K562 (cell line): ENCODE measurements around the gene LMX1B. TPM values are rescaled to one million over a fixed set of nuclear protein-coding genes. Genes with fewer than 3 reads are reported as not detected.

Experiments
- ATAC-seq: fragments of 200-7000 bp; cut with Tn5 transposase; 3 replicates; pipeline ENCODE4 v1.9.1; 2020; ENCODE audit warnings: moderate library complexity
- BruUV-seq: library from RNA; stranded (reverse); fragments of 400-500 nt; replicated peaks from 2 replicates; lab custom pipeline; 2021; lab: Mats Ljungman, UMichigan
- CTCF ChIA-PET: fragments of 300-600 bp; formaldehyde crosslinking; extraction: SDS; loops from one replicate; lab custom pipeline; 2021; ENCODE audit warnings: low intra/inter-chr PET ratio; lab: Yijun Ruan, JAX
- POLR2A ChIA-PET: fragments of 300-600, 350-650 bp; sonication (Branson Sonifier 250); formaldehyde crosslinking; extraction: SDS; loops from one replicate; lab custom pipeline; 2021; ENCODE audit warnings: antibody characterized with exemption, inconsistent platforms; lab: Yijun Ruan, JAX
- DNase-seq, 4 experiments: peaks; one replicate each; pipeline versions ENCODE4 v3.0.0 to v3.0.0-alpha.2; 2011 to 2018; ENCODE audit warnings: low spot score in 3 of 4, mixed read lengths in 3 of 4; ENCODE audit errors: extremely low read depth in 1 of 4
- FAIRE-seq: peaks from 2 replicates; lab custom pipeline; 2011; peaks lifted over from hg19 to GRCh38; lab: Jason Lieb, UNC
- H2AFZ ChIP-seq: 2 replicates; pipeline ENCODE4 v1.6.0; 2011; ENCODE audit warnings: low read depth, low read length, control low read depth, inconsistent platforms
- H3K27ac ChIP-seq: fragments of 200-600 bp; 3 replicates; pipeline ENCODE4 v1.8.0; 2011; ENCODE audit warnings: low read depth, mild to moderate bottlenecking, control low read depth, inconsistent platforms, low read length, moderate library complexity, mixed read lengths; ENCODE audit errors: extremely low read depth
- H3K27me3 ChIP-seq, 2 experiments: fragments of 300-600 bp in 1 of 2; 2 replicates in 1 of 2; 3 replicates in 1 of 2; pipeline versions ENCODE4 v1.6.0 to v1.8.0; 2011; ENCODE audit warnings: inconsistent platforms in 2 of 2, low read length in 2 of 2, mild to moderate bottlenecking in 1 of 2, mixed read lengths in 1 of 2, moderate library complexity in 1 of 2; ENCODE audit not compliant: control insufficient read depth in 2 of 2, insufficient read depth in 2 of 2
- H3K36me3 ChIP-seq: fragments of 300-600 bp; 3 replicates; pipeline ENCODE4 v1.8.0; 2011; ENCODE audit warnings: mild to moderate bottlenecking, low read length, inconsistent platforms; ENCODE audit not compliant: control insufficient read depth, insufficient read depth
- H3K4me1 ChIP-seq, 2 experiments: fragments of 200-600 bp in 1 of 2; replicated peaks in 1 of 2; 2 replicates in 1 of 2; 3 replicates in 1 of 2; pipeline versions ENCODE4 v1.5.1 to v1.8.0; 2011; ENCODE audit warnings: inconsistent platforms in 2 of 2, low read length in 2 of 2, mild to moderate bottlenecking in 1 of 2, mixed read lengths in 1 of 2, moderate library complexity in 1 of 2; ENCODE audit not compliant: control insufficient read depth in 2 of 2, insufficient read depth in 2 of 2
- H3K4me2 ChIP-seq: 2 replicates; pipeline ENCODE4 v1.6.1; 2011; ENCODE audit warnings: low read length, control low read depth, inconsistent platforms, mixed read lengths; ENCODE audit not compliant: insufficient read depth
- H3K4me3 ChIP-seq: fragments of 200-600 bp; sonication (generic), shearing (Covaris generic); 2 replicates; pipeline ENCODE4 v1.5.1; 2016; ENCODE audit warnings: control low read depth, inconsistent platforms
- H3K79me2 ChIP-seq: fragments of 200-600 bp; 3 replicates; pipeline ENCODE4 v1.8.0; 2011; ENCODE audit warnings: low read length, inconsistent platforms; ENCODE audit not compliant: control insufficient read depth, insufficient read depth
- H3K9ac ChIP-seq, 2 experiments: 2 replicates each; pipeline versions ENCODE4 v1.6.0 to v1.6.1; 2011; ENCODE audit warnings: low read depth in 2 of 2, low read length in 2 of 2, control low read depth in 1 of 2, inconsistent platforms in 1 of 2, mild to moderate bottlenecking in 1 of 2, mixed read lengths in 1 of 2; ENCODE audit not compliant: insufficient read depth in 1 of 2
- H3K9me1 ChIP-seq: one replicate; pipeline ENCODE4 v1.6.0; 2011; ENCODE audit warnings: inconsistent platforms, mild to moderate bottlenecking, low read length, moderate library complexity; ENCODE audit not compliant: control insufficient read depth, insufficient read depth
- H3K9me3 ChIP-seq: replicated peaks from 2 replicates; pipeline ENCODE4 v1.5.1; 2011; ENCODE audit warnings: low read depth, low read length, inconsistent platforms; ENCODE audit not compliant: control insufficient read depth, insufficient read depth
- H4K20me1 ChIP-seq: replicated peaks from 2 replicates; pipeline ENCODE4 v1.6.1; 2011; ENCODE audit warnings: low read length, inconsistent platforms, mixed read lengths; ENCODE audit not compliant: control insufficient read depth, insufficient read depth
- POLR2AphosphoS5 ChIP-seq: IDR thresholded peaks from 2 replicates; pipeline ENCODE4 v1.6.1; 2011; ENCODE audit warnings: mild to moderate bottlenecking, low read depth, low read length, moderate library complexity; ENCODE audit not compliant: control insufficient read depth, insufficient read depth
- POLR3A ChIP-seq: IDR thresholded peaks from 2 replicates; pipeline ENCODE4 v1.6.1; 2011; ENCODE audit warnings: borderline replicate concordance, mild to moderate bottlenecking, moderate library complexity; ENCODE audit not compliant: insufficient read length, insufficient read depth; ENCODE audit errors: extremely low read depth
- PRPF4 ChIP-seq: fragments of 200-400 bp; formaldehyde crosslinking; IDR thresholded peaks from one replicate; pipeline ENCODE4 v1.6.1; 2017; ENCODE audit warnings: low read length, low read depth, mild to moderate bottlenecking; ENCODE audit not compliant: insufficient read depth, poor library complexity, severe bottlenecking
- SMAD1 ChIP-seq: fragments of 150-350 bp; IDR thresholded peaks from 2 replicates; pipeline ENCODE4 v1.6.1; 2014; ENCODE audit warnings: low read length, low read depth; ENCODE audit not compliant: partially characterized antibody
- WGBS: fragments of 100-300 bp; shearing (Covaris generic); methylation state at CpG from one replicate; pipeline ENCODE4 v1.1.6; 2016; ENCODE audit warnings: low coverage, mixed read lengths; ENCODE audit not compliant: insufficient coverage; ENCODE audit errors: missing lambda C conversion rate; 5-methylcytosine and 5-hydroxymethylcytosine counted together
- in situ Hi-C: fragments of 300-500 bp; cut with MboI; formaldehyde crosslinking; loops from 4 replicates; pipeline ENCODE4 v1.15.0; 2018; ENCODE audit warnings: inconsistent platforms, mixed read lengths
- intact Hi-C: fragments of 100-400 bp; cut with micrococcal nuclease; formaldehyde crosslinking; loops from 2 replicates; pipeline ENCODE4 v1.14.2; 2022
- polyA plus RNA-seq, 8 experiments: library from polyadenylated mRNA; depleted of rRNA in 4 of 8; stranded (reverse) in 5 of 8; unstranded in 3 of 8; fragments of >200 nt; fragmentation: Nextera tagmentation in 2 of 8; fragmentation: Illumina TruSeq in 1 of 8; extraction: Ambion mirVana in 2 of 8; extraction: Trizol in 1 of 8; gene quantifications; 2 replicates each; pipeline versions ENCODE4 v1.2.1 to v1.2.3, GENCODE V29; 2011 to 2014; ENCODE audit warnings: inconsistent platforms in 1 of 8, missing spikeins in 1 of 8
- total RNA-seq, 7 experiments: library from RNA; depleted of rRNA in 6 of 7; stranded (reverse); fragments of >200 nt in 6 of 7; fragmentation: Illumina TruSeq in 2 of 7; extraction: Trizol in 2 of 7; gene quantifications; 2 replicates each; pipeline versions ENCODE4 v1.2.1 to v1.2.3, GENCODE V29; 2011 to 2021; ENCODE audit warnings: low replicate concordance in 1 of 7
- TF ChIP-seq, protein P1 (sequence below): fragments of 450-650 bp; formaldehyde crosslinking; IDR thresholded peaks from 2 replicates; pipeline ENCODE4 v1.4.0; 2020; ENCODE audit warnings: mild to moderate bottlenecking, moderate library complexity
- TF ChIP-seq, protein P2 (sequence below): sonication (generic); formaldehyde crosslinking; IDR thresholded peaks from 2 replicates; pipeline ENCODE4 v1.8.1; 2023; ENCODE audit warnings: mild to moderate bottlenecking, missing genetic modification reagents
- TF ChIP-seq, protein P3 (sequence below): fragments of 250-450 bp; sonication (Bioruptor Pico); IDR thresholded peaks from 2 replicates; pipeline ENCODE4 v1.4.0; 2020

LMX1B gene
- total and polyA plus RNA-seq, 9 of the 15 experiments (the other 6 are each of a cell fraction or from before 2014, with no cell fraction given), result not detected

DNA sequence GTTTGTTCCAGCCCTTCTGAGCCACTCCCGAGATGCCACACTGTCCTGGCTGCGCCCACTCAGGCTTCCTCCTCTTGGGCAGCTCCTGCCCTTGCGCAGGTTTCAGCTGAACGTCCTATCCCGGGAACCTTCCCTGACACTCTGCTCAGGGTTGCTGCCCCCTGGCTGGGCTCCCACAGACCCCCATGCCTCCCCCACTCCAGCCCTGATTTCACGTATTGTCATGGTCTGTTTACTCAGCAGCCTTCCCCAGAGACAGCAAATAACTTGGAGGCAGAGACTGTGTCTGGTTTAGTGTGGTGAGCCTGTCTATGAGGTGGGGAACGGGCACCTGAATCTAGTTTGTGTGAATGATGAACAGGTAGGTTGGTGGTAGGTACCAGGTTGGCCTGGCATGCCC is 40.4 kb downstream of the LMX1B start:
- in situ Hi-C loops (no loop called here), intact Hi-C loops (no loop called here)
- BruUV-seq, result no TSS peak
- Histone ChIP-seq H3K79me2 (no peaks in the 10 kb centered on the region), H3K9me1 (no peaks in the 10 kb centered on the region), H4K20me1 (peaks cover 3% of the 10 kb centered on the region; the same call in 1 of the 2 replicates), H3K9ac (no peak overlapping the region), H3K36me3 (no peaks in the 10 kb centered on the region), H3K9me3 (no peaks in the 10 kb centered on the region), H3K4me3 (no peak overlapping the region), H3K27me3 (peaks cover 0 to 50% of the 10 kb centered on the region in 2 experiments; a peak in 3 of 5 replicates), H3K4me2 (no peak overlapping the region), H3K27ac (no peak overlapping the region), H2AFZ (no peak overlapping the region), H3K4me1 (peaks cover 0 to 9% of the 10 kb centered on the region in 2 experiments; a peak in 2 of 5 replicates)
- no peak for FAIRE-seq
- CTCF ChIA-PET, result interaction anchor here (0.6 kb wide), 1 partner anchor 20 kb away, joined by 3 read pairs; no protein-coding TSS in a partner anchor
- WGBS, result 0% methylated on average over 7 of the region's 7 CpGs
- ATAC-seq, result no peak
- no peak for DNase-seq
- TF ChIP-seq, protein P1, sequence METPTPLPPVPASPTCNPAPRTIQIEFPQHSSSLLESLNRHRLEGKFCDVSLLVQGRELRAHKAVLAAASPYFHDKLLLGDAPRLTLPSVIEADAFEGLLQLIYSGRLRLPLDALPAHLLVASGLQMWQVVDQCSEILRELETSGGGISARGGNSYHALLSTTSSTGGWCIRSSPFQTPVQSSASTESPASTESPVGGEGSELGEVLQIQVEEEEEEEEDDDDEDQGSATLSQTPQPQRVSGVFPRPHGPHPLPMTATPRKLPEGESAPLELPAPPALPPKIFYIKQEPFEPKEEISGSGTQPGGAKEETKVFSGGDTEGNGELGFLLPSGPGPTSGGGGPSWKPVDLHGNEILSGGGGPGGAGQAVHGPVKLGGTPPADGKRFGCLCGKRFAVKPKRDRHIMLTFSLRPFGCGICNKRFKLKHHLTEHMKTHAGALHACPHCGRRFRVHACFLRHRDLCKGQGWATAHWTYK (CRISPR knock-in tag), result no peak
- TF ChIP-seq PRPF4 (no peak), POLR2AphosphoS5 (no peak), POLR3A (no peak), SMAD1 (no peak)
- TF ChIP-seq, protein P2, sequence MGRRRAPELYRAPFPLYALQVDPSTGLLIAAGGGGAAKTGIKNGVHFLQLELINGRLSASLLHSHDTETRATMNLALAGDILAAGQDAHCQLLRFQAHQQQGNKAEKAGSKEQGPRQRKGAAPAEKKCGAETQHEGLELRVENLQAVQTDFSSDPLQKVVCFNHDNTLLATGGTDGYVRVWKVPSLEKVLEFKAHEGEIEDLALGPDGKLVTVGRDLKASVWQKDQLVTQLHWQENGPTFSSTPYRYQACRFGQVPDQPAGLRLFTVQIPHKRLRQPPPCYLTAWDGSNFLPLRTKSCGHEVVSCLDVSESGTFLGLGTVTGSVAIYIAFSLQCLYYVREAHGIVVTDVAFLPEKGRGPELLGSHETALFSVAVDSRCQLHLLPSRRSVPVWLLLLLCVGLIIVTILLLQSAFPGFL (CRISPR knock-in tag), result no peak
- TF ChIP-seq, protein P3, sequence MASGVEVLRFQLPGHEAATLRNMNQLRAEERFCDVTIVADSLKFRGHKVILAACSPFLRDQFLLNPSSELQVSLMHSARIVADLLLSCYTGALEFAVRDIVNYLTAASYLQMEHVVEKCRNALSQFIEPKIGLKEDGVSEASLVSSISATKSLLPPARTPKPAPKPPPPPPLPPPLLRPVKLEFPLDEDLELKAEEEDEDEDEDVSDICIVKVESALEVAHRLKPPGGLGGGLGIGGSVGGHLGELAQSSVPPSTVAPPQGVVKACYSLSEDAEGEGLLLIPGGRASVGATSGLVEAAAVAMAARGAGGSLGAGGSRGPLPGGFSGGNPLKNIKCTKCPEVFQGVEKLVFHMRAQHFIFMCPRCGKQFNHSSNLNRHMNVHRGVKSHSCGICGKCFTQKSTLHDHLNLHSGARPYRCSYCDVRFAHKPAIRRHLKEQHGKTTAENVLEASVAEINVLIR (CRISPR knock-in tag), result no peak
- TF ChIP-seq, all 486 proteins: peak for 0
- POLR2A ChIA-PET, result no interaction called here
